Measurements from ENCODE around the gene VMP1.

The VMP1 gene

DNA sequence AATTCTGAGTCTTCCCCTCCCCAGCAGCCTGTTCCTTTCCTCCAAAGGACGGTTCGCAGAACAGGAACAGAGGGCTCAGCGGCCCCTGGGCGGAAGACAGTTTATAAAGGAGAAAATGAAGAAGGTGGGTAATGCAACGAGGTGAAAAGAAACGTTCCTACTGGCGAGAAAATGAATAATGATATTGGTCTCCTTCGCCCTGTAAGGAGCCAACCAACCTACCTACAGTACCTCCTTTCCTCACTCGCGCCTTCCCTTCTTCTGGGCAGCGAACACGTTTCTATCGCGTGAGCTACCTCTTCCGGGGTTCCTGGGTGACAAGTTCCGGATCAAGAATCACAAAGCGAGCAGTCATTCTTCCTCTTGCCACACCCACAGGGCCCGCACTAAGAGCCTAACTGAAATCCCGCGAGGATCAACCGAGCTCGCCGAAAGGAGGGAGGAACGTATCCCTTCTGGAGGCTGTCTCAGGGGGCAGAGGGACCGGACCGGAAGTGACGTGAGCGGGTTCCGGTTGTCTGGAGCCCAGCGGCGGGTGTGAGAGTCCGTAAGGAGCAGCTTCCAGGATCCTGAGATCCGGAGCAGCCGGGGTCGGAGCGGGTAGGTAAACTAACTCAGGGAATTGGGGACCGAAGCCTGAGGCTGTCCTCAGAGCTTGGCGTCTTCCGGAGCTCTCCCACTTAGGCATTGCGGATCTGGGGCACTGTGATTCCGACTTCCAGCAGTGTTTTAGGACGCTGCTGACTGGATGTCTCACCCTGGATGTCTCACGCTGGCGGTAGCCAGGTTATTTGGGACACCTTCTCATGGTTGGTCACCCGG lies at the start of gene VMP1, which contains the start of gene PTRH2 (continued):
- TF ChIP-seq YY1 (tag by site-specific recombination; IDR thresholded peaks at IDR 0.05) (no peak), ZNF529 (tag by site-specific recombination; IDR thresholded peaks at IDR 0.05; ENCODE audit: insufficient replicate concordance) (no peak), KLF1 (tag by site-specific recombination; IDR thresholded peaks at IDR 0.05) (no peak; the same call in 1 of the 2 replicates), KLF16 (tag by site-specific recombination; IDR thresholded peaks at IDR 0.05) (peak; percentile 52; the same call in 1 of the 2 replicates), BCL11A (tag by site-specific recombination; IDR thresholded peaks at IDR 0.05; ENCODE audit: low read depth) (no peak), ZXDB (tag by site-specific recombination; IDR thresholded peaks at IDR 0.05) (peak; percentile 85; the same call in 1 of the 2 replicates), ZSCAN30 (tag by site-specific recombination; IDR thresholded peaks at IDR 0.05) (peak; percentile 9; the same call in 1 of the 2 replicates), ZNF561 (tag by site-specific recombination; IDR thresholded peaks at IDR 0.05; ENCODE audit: borderline replicate concordance) (no peak; the same call in 1 of the 2 replicates), ZNF112 (tag by site-specific recombination; IDR thresholded peaks at IDR 0.05) (no peak), ZBTB48 (tag by site-specific recombination; IDR thresholded peaks at IDR 0.05) (peak; percentile 85), ZNF785 (tag by site-specific recombination; IDR thresholded peaks at IDR 0.05) (no peak), ZNF155 (tag by site-specific recombination; IDR thresholded peaks at IDR 0.05) (no peak), GFI1B (tag by site-specific recombination; IDR thresholded peaks at IDR 0.05) (no peak), ZNF701 (tag by site-specific recombination; IDR thresholded peaks at IDR 0.05) (no peak), ZNF394 (tag by site-specific recombination; IDR thresholded peaks at IDR 0.05; ENCODE audit: borderline replicate concordance) (peak; percentile 91), HOXD13 (CRISPR knock-in tag; IDR thresholded peaks at IDR 0.05; ENCODE audit: borderline replicate concordance) (no peak), GLI2 (tag by site-specific recombination; IDR thresholded peaks at IDR 0.05; ENCODE audit: borderline replicate concordance, low read depth) (no peak), OVOL3 (tag by site-specific recombination; IDR thresholded peaks at IDR 0.05) (no peak), SCRT2 (tag by site-specific recombination; IDR thresholded peaks at IDR 0.05) (no peak), ZFP37 (tag by site-specific recombination; IDR thresholded peaks at IDR 0.05) (peak; percentile 49; the same call in 1 of the 2 replicates), SETDB1 (IDR thresholded peaks at IDR 0.05; ENCODE audit: insufficient read length, low read length) (no peak), ZNF423 (tag by site-specific recombination; IDR thresholded peaks at IDR 0.05) (no peak), ZNF2 (tag by site-specific recombination; IDR thresholded peaks at IDR 0.05) (peak; percentile 42; the same call in 1 of the 2 replicates)
- TF ChIP-seq, protein P1, sequence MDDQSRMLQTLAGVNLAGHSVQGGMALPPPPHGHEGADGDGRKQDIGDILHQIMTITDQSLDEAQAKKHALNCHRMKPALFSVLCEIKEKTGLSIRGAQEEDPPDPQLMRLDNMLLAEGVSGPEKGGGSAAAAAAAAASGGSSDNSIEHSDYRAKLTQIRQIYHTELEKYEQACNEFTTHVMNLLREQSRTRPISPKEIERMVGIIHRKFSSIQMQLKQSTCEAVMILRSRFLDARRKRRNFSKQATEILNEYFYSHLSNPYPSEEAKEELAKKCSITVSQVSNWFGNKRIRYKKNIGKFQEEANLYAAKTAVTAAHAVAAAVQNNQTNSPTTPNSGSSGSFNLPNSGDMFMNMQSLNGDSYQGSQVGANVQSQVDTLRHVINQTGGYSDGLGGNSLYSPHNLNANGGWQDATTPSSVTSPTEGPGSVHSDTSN (CRISPR knock-in tag; IDR thresholded peaks at IDR 0.05) = 0 out of 2 replicates have a peak, but pooled peaks have one; percentile 36
- TF ChIP-seq, protein P2, sequence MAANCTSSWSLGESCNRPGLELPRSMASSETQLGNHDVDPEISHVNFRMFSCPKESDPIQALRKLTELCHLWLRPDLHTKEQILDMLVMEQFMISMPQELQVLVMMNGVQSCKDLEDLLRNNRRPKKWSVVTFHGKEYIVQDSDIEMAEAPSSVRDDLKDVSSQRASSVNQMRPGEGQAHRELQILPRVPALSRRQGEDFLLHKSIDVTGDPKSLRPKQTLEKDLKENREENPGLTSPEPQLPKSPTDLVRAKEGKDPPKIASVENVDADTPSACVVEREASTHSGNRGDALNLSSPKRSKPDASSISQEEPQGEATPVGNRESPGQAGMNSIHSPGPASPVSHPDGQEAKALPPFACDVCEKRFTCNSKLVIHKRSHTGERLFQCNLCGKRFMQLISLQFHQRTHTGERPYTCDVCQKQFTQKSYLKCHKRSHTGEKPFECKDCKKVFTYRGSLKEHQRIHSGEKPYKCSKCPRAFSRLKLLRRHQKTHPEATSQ (tag by site-specific recombination; IDR thresholded peaks at IDR 0.05) = no peak
- TF ChIP-seq, protein P3, sequence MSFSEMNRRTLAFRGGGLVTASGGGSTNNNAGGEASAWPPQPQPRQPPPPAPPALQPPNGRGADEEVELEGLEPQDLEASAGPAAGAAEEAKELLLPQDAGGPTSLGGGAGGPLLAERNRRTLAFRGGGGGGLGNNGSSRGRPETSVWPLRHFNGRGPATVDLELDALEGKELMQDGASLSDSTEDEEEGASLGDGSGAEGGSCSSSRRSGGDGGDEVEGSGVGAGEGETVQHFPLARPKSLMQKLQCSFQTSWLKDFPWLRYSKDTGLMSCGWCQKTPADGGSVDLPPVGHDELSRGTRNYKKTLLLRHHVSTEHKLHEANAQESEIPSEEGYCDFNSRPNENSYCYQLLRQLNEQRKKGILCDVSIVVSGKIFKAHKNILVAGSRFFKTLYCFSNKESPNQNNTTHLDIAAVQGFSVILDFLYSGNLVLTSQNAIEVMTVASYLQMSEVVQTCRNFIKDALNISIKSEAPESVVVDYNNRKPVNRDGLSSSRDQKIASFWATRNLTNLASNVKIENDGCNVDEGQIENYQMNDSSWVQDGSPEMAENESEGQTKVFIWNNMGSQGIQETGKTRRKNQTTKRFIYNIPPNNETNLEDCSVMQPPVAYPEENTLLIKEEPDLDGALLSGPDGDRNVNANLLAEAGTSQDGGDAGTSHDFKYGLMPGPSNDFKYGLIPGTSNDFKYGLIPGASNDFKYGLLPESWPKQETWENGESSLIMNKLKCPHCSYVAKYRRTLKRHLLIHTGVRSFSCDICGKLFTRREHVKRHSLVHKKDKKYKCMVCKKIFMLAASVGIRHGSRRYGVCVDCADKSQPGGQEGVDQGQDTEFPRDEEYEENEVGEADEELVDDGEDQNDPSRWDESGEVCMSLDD (tag by site-specific recombination; IDR thresholded peaks at IDR 0.05) = no peak
- TF ChIP-seq, protein P4, sequence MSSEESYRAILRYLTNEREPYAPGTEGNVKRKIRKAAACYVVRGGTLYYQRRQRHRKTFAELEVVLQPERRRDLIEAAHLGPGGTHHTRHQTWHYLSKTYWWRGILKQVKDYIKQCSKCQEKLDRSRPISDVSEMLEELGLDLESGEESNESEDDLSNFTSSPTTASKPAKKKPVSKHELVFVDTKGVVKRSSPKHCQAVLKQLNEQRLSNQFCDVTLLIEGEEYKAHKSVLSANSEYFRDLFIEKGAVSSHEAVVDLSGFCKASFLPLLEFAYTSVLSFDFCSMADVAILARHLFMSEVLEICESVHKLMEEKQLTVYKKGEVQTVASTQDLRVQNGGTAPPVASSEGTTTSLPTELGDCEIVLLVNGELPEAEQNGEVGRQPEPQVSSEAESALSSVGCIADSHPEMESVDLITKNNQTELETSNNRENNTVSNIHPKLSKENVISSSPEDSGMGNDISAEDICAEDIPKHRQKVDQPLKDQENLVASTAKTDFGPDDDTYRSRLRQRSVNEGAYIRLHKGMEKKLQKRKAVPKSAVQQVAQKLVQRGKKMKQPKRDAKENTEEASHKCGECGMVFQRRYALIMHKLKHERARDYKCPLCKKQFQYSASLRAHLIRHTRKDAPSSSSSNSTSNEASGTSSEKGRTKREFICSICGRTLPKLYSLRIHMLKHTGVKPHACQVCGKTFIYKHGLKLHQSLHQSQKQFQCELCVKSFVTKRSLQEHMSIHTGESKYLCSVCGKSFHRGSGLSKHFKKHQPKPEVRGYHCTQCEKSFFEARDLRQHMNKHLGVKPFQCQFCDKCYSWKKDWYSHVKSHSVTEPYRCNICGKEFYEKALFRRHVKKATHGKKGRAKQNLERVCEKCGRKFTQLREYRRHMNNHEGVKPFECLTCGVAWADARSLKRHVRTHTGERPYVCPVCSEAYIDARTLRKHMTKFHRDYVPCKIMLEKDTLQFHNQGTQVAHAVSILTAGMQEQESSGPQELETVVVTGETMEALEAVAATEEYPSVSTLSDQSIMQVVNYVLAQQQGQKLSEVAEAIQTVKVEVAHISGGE (tag by site-specific recombination; conservative IDR thresholded peaks at IDR 0.05; ENCODE audit: low read depth) = peak; percentile 97
- TF ChIP-seq, protein P5, sequence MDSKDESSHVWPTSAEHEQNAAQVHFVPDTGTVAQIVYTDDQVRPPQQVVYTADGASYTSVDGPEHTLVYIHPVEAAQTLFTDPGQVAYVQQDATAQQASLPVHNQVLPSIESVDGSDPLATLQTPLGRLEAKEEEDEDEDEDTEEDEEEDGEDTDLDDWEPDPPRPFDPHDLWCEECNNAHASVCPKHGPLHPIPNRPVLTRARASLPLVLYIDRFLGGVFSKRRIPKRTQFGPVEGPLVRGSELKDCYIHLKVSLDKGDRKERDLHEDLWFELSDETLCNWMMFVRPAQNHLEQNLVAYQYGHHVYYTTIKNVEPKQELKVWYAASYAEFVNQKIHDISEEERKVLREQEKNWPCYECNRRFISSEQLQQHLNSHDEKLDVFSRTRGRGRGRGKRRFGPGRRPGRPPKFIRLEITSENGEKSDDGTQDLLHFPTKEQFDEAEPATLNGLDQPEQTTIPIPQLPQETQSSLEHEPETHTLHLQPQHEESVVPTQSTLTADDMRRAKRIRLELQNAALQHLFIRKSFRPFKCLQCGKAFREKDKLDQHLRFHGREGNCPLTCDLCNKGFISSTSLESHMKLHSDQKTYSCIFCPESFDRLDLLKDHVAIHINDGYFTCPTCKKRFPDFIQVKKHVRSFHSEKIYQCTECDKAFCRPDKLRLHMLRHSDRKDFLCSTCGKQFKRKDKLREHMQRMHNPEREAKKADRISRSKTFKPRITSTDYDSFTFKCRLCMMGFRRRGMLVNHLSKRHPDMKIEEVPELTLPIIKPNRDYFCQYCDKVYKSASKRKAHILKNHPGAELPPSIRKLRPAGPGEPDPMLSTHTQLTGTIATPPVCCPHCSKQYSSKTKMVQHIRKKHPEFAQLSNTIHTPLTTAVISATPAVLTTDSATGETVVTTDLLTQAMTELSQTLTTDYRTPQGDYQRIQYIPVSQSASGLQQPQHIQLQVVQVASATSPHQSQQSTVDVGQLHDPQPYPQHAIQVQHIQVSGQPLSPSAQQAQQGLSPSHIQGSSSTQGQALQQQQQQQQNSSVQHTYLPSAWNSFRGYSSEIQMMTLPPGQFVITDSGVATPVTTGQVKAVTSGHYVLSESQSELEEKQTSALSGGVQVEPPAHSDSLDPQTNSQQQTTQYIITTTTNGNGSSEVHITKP (tag by site-specific recombination; IDR thresholded peaks at IDR 0.05) = peak; percentile 54
